ENCODE data around the gene ANTXRL. TPM values are rescaled to one million over a fixed set of nuclear protein-coding genes. Genes with fewer than 3 reads are reported as not detected.
"Not testable (repeated sequence)": the region's sequence is repeated elsewhere in the genome, so short reads cannot be mapped to it uniquely, and the experiment has no call there.

The ANTXRL gene
- total RNA-seq, 1 experiment from 2014 or later = not detected

DNA sequence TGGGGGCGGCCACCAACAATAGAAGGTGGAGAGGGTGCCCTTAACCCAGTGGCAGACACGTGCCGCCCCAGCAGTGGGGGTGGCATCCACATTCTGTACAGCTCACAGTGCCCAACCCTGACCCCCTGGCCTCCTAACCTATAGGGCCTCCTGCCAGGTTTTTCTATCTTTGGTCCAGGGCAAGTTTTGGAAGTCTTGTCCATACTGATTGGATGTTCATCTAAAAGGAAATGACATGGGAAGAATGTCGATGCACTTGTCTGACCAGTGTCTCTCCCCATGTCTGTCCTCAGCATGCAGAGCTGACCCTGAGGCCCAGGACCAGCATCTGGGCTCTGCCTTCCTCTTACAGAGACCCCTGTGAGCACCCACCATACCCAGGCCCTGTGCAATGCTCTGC lies 32.3 kb upstream of the ANTXRL start:
- DNase-seq (ENCODE audit: low read depth) = no peak

DNA sequence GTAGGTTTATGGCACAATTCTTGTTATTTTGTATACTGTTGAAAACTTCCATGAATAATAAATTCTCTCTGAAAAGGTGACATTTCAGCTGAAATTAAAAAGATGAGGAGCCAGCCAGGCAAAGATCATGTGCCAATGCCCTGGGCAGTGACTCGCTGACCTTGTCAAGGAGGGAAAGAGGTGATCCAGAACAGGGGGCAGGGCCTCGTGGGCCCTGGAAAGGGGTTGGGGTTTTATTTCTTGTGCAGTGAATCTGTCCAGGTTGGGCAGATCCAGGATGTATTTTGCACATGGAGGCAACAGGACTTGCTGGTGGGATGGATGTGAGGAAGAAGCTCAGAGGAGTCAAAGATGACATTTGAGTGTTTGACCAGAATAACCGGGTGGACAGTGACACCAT lies 31.6 kb upstream of the ANTXRL start:
- not testable (repeated sequence) for DNase-seq (ENCODE audit: low read depth)

DNA sequence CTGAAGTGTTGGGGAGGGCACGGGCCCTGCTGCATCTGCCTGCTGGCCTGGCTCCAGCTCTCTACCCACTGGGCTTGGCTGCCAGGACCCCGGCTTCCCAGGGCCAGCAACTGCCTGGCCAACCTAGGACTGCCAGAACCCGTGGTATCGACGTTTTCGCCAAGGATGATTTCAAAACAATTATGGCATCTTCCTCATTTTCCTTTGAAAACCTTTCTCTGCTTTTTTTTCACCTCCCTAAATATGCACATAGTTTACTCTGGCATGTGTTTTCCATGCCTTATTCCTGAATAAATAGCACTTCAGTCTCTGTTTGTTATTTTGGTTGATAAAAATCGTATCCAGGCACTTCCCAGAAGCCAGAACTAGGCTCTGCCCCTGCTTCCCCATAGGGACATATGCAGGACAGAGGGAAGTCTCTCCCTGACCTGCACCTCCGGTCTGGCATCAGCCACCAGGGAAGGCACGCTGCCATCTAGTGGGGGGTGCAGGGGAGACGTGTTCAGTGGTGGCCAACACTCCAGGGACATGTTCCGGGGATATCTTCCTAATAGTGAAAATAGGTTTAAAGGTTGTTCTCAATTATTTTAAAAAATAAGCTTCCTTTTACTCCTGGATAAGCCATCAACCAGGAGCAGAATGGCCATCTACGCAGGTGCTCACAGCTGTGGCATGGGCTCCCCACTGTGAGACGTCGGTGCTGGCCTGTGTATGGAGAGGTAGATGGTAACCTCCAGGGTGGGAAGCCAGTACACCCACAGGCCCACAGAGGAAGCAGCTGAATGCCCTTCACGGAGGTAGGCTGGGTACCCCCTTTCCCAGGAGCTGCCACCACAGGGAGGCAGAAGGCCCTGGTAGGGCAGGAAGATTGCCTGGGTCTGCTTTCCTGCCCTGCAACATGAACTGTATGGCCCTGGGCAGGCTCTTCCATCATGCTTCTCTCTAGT lies 30.7 kb upstream of the ANTXRL start:
- DNase-seq (ENCODE audit: low read depth) = peak; percentile 62

DNA sequence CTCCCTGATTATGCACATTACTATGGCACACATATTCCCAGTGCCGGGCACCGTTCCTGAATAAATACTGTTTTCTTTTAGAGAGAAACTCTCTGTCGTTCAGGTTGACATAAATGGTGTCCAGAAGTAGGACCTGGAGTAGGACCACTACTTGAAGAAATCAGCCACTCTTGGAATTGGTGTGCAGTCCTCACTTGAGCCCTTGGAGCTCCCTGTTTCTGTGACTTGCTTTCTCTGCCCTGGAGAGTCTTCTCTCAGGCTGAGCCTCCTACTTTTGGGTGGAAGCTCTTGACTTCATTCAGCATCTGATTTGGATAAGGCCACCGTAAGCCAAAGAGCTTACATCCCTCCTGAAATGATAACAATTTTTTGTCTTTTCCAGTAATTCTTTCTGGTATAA lies 29.7 kb upstream of the ANTXRL start:
- no peak for DNase-seq (ENCODE audit: low read depth)

DNA sequence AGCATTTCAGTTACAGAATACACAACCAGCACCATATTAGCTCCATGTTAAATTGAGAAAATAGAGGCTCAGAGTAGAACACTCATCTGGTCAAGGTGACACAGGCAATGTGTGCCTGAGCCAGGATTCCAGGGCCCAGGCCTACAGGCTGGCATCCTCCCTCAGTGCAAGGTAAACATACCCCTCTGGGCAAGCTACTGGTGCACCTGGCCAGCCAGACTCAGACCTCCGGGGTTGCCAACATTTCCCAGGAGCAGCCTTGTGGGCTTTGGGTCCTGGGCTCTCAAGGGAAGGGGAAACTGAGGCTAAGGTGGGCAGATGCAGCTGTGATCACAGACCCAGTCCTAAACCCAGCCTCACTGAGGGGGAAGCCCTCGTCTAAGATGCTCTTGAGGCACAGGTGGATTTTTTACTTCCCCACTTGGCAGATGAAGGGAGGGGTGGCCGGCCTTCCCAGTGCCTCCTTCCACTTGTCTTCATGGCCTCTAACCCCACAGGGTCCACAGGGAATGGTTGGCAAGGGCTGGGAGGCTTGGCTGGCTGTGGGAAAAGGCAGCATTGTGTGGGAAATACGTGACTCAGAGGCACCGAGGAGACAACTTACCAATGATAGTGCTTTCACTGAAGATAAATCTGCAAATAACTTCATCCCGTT lies 23.8 kb upstream of the ANTXRL start:
- DNase-seq (ENCODE audit: low read depth) = not testable (repeated sequence)

DNA sequence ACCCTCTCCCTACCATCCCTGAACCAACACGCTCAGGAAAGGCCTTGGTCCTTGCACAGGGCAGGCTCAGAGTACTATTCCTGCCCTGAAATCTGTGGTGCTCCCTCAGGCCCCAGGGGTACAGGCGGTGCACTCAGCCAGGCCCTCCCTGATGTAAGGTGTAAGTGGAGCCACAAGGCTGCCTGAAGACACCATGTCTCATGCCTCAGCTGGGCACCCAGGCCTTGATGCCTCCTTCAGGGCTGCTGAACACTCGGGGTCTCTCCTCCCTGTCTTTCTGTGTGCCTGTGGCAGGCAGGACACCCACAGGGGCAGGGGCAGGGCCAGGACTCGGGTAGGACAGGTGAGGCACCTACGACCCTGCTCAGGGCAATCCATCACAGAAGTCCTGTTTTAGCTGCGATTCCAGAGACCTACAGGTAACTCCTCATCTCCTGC lies 22.9 kb upstream of the ANTXRL start:
- no peak for DNase-seq (ENCODE audit: low read depth)

DNA sequence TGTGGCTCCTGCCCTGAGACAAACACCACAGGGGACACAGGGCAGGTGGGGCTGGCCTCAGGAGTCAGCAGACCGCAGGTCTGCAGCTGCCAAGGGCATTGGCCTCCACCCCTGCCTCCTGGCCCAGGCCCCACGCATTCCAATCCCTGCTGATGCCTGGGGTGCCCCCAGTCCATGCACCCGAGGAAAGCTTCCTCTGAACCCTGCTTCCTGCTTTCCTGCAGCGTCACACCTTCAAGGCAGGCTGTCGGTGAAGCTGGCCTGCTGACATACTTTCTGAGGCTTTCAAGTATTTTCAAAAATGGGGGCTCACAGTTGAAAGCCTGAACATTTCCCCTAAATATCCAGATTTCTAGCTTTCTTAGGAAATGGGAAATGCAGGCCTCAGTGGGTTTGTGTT lies 22.5 kb upstream of the ANTXRL start:
- DNase-seq (ENCODE audit: low read depth) = no peak

DNA sequence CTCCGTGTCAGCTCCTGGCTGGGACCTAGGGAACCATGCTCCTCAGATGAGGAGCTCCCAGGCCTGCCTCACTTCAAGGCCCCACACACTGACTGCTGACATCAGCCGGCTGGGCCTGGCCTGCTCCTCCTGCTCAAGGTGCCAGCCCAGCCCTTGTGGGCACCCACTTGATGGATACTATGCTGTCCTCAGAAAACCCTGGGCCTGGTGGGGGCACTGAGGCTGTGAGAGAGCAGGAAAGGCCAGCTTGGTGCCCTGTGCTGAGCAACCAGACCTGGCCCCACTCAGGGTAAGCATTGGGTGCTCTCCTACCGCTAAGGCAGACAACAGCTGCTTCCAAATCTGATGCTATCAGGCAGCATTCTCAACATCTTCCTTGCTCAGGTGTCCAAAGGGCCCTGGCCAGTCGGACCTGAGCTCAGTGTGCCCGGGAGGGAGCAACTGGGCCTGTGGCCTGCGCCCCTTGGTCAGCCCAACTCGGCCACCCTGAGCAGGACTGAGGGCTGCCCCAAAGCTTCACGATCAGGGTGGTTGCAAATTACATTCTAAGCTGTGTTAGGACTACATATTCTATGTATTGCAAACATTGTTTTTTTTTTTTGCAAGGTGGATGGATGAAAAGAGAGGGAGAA lies 21.9 kb upstream of the ANTXRL start:
- no peak for DNase-seq (ENCODE audit: low read depth)

DNA sequence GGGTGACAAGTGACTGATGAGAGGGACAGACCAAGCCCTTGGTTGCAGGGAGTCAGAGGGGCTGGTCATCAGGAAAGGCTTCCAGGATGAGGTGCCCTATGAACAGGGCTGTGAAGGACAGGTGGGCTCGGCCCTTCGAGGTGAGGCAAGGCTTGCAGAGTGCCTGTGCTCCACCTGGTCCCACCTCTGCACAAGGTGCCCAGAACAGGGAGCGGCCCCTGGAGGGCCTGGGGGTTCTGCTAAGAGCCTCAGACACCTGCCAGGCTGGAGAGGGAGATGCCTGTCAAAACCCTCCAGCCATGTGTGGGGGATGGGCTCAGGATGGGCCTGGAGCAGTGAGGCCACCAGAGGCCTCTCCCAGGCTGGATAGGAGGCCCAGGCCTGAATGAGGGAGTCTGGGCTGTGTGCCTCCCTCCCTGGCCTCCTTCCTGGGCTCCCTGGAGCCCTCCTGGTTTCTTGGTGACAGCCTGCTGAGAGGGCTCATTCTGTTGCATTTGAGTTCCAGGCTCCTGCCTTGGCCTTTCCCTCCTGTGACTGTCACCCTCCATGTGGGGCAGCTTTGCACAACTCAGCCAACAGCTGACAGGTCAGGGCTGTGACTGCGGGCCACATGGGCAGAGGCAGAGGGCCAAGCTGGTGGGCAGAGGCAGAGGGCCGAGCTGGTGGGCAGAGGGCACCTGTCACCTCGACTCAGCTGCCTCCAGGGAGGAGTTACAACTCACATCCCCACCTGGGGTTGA lies 21.1 kb upstream of the ANTXRL start:
- not testable (repeated sequence) for DNase-seq (ENCODE audit: low read depth)

DNA sequence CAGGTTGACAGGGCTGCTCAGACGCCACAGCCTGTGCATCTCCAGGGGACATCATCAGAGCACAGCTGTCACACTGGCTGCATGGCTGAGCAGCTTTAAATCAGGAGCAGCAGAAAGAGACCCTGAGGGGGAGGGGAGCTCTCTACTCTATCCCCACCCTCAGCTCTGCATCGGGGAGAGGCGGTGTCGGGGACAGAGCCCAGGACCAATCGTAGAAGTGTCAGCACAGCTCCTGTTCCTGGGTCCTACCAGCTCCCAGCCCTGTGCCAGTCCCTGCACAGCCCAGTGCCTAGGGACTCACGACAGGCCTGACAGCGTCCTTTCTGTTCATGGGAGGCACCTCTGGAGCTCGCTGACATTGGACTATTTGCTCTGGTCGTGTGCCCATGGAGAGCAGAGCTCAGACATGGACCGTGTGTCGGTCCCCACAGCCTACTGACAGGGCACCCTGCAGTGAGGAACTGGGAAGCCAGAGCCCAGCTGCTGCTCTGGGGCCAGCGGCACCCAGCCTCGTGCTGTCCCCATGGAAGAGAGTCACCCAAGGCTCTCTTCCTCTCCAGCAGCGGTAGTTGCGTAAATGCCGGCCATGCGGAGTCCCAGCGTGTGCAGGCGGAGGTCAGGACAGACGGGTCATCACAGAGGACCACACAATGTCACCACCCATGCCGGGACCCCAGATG lies 20.4 kb upstream of the ANTXRL start:
- DNase-seq (ENCODE audit: low read depth) = no peak

DNA sequence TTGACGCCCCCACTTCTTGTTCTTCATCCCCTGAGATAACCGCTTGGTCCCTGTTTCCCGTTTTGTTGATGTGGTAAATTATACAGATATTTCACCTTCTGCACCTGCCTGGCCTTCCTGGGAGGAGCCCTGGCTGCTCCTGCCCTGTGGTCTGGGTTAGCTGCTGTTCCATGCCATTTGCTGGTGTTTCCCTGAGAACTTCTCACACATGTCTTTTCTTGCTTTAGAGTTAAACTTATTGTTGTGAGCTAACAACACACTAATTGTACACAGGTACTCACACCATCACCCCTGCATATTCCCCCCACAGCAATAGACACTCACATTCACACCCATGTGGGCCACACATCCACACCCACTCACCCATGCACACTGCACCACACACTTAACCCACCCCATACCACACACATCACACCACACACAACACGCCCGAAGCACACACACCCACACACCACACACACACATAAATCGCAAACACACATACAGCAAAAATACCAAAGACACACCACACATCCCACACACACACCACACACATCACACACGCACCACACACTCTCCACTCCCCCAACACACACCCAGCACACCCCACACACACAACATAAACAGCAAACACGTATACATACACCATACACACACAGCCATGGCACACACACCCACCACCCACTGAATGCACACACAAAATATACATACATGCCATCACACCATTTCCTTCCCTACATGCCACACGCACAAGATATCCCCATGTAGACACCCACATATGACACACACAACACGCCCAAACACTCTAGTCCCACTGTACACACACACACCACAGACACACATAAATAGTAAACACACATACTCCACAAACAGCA lies 19.4 kb upstream of the ANTXRL start:
- DNase-seq (ENCODE audit: low read depth) = no peak

DNA sequence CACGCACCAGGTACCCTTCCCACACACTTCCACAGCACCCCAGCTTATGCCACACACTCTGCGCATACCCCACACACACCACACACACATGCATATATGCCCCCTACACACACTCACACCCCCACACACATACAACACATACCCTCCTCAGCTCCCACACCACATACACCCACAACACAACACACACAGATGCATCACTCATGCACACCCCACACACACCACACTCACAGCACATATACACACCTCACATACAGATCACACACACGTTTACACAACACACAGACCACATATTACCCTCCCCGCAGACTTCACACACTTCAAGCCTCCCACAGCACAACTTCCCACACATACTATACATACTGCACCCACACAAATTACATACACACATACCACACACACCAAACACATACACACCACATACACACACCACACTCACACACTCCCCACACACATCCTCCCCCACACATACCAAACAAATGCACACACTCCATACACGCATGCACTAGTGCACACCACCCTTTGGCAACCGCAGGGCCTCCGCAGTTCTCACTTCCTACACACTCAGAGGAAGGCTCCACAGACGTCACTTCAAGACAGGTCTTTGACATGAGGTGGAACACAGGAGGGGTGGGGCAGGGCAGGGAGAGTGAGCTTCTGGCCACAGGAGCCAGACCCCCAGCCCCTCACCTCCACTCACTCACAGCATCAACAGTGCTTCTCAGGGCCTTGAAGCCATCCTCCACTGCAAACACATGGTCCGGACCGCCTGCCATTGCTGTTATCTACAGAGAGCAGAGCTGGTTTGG lies 18.5 kb upstream of the ANTXRL start:
- DNase-seq (ENCODE audit: low read depth) = no peak

DNA sequence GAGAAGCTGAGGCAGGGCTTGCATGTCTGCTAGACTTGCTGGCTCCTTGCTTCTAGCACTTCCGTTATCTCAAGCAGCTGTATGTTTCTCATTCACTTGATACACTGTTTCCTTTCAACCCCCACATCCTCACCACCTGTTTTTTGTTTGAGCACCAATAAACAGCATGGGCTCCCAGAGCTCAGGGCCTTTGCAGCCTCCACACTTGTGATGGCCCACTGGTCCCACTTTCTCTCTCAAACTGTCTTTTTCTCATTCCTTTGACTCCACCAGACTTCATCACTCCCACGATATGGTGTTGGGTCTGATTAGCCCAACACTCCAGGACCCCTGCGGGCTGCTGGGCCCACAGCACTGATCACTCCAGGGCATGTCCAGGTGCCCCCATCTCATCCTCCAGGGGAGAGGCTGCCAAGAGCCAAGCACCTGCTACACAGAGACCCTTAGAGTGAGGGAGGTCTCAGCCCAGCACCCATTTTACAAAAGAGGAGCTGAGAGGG lies 17.2 kb upstream of the ANTXRL start:
- not testable (repeated sequence) for DNase-seq (ENCODE audit: low read depth)

DNA sequence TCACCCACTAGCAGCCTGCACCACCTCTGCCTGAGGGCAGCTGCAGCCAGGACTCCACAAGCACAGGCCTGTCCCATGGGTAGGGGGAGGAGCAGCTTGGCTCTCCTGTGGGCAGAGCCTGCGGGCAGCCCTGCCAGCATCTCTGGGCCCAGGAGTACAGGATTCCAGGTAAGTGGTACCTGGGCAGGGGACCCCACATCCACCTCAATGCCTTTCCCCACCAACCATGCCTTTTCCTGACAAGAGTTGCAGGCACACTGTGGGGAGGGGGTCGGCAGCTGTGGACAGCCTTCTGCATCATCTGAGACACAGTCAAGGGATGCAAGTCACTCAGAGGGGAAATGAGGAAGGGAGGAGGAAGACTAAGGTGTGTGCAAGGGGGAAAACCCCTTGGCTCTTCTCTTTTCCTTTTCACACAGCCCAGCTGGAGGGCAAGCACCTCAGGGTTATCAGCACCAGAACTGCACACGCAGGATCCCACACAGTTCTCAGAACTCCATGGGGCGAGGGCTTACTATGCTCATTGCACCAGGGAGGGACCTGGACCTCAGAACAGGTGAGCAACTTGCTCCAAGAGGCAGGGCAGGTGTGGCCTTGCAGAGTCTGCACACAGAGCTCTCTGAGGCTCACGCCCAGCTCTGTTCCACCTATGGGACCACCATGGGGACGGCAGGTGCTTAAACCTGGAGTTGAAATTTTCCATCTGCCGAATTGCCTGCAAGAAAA lies 16.5 kb upstream of the ANTXRL start:
- no peak for DNase-seq (ENCODE audit: low read depth)

DNA sequence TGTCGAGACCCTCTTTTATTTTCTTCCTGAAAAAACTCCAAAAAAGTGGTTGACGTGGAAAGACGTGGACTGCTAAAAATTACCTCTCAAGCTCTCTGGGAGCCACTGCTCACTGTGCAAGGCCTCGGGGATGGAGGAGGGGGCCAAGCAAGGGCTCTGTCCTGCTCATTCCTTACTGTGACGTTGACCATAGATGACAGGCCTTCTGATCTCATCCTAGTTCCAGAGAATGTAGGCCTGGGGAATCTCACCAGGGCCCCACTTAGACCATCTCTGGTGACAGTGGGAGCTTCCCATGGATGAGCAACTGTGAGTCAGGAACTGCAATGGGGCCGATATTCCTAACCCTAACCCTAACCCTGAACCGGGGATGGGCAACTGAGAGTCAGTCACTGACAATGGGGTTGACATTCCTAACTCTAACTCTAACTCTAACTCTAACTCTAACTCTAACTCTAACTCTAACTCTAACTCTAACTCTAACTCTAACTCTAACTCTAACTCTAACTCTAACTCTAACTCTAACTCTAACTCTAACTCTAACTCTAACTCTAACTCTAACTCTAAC lies 15.8 kb upstream of the ANTXRL start:
- DNase-seq (ENCODE audit: low read depth) = not testable (repeated sequence)

DNA sequence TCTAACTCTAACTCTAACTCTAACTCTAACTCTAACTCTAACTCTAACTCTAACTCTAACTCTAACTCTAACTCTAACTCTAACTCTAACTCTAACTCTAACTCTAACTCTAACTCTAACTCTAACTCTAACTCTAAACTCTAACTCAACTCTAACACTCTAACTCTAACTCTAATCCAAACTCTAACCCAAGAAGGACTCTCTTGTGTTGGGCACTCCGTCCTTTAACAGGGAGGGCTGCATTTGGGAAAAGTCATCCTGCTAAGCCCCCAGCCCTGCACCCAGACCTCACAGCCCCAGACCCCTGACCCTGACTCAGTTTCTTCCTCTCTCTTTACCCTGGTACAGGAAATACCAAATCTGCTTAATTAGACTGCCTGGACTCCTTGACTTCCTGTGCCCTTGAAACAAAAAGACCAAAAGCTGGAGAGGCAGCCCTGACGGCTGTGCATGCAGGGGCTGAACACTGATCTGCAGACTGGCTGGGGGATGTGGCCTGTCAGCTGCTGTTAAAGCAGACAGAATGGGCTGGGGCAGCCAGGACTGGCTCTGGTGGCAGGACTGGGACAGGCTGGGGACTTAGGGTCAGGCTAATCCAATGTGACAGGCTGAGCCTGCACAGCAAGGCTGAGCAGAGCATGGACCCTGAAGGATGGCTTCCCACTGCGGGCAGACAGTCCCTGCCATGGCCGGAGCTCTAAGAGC lies 14.8 kb upstream of the ANTXRL start:
- not testable (repeated sequence) for DNase-seq (ENCODE audit: low read depth)

DNA sequence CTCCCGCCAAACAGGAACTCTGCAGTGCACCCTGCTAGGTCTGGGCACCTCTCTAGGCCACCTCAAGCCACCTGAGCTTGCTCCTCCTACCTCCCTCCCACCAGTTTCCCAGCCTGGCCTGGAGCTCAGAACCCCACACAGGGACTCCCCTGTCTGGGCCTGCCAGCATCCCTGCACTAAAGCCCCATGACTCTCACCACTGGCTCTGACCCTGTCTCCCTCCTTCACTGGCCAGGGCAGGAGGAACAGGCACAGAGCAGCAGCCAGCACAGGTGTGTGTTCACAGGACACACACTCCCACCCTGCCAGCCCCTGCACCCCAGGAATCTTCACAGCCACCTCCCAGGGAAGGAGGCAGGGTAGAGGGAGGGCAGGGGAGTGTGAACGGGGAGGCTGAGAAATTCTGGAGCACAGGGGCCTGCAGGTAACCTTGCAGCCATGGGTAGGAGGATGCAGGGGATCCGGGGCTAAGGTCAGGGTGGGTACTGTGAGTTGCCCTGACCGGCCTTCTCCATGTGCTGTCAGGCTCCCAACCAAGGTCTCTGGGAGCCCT lies 13.9 kb upstream of the ANTXRL start:
- DNase-seq (ENCODE audit: low read depth) = no peak

Measured in M059J (cell line).